GM20000 (cell line): ENCODE data around the gene LRRC57.

Experiments
- DNase-seq: peaks from one replicate; pipeline ENCODE4 v3.0.0; 2012; ENCODE audit warnings: low spot score
- CTCF ChIP-seq: IDR thresholded peaks from 2 replicates; pipeline ENCODE4 v1.5.1; 2012; ENCODE audit warnings: mild to moderate bottlenecking, control low read depth; ENCODE audit errors: extremely low read depth, missing control alignments

Gene LRRC57

GRCh38 chr15:42490291-42490670 is 58.3 kb downstream of the LRRC57 start:
- no peak for TF ChIP-seq CTCF
- no peak for DNase-seq
